HG02885 (cell line): Measurements from ENCODE around the gene PILRB.
"Not testable (repeated sequence)": the region's sequence is repeated elsewhere in the genome, so short reads cannot be mapped to it uniquely, and the experiment has no call there.

Source experiments
- ATAC-seq: cut with Tn5 transposase; IDR thresholded peaks from one replicate; pipeline ENCODE4 v1.9.1; 2021; ENCODE audit warnings: mild to moderate bottlenecking; ENCODE audit not compliant: unreplicated experiment, poor library complexity

Gene PILRB

GRCh38 chr7:100353685-100354330 is 4.1 kb upstream of the PILRB start:
- ATAC-seq = no peak

GRCh38 chr7:100356416-100357068 is 1.4 kb upstream of the PILRB start:
- no peak for ATAC-seq

GRCh38 chr7:100357131-100357561 is 771 bp upstream of the PILRB start:
- ATAC-seq = no peak

- ATAC-seq = no peak
These were observed 918 bp downstream of the PILRB start for GRCh38 chr7:100358857-100359212.

GRCh38 chr7:100360135-100360854 is 2.4 kb downstream of the PILRB start:
- no peak for ATAC-seq

GRCh38 chr7:100363098-100363497 is 5.2 kb downstream of the PILRB start:
- no peak for ATAC-seq

GRCh38 chr7:100363797-100364196 is 5.9 kb downstream of the PILRB start:
- not testable (repeated sequence) for ATAC-seq

GRCh38 chr7:100364480-100364879 is 6.6 kb downstream of the PILRB start:
- ATAC-seq = no peak

- not testable (repeated sequence) for ATAC-seq
These were observed 8.1 kb downstream of the PILRB start for GRCh38 chr7:100365998-100366367.

GRCh38 chr7:100366411-100367250 is 8.7 kb downstream of the PILRB start:
- peak; percentile 37 for ATAC-seq

GRCh38 chr7:100367251-100367620 is 9.3 kb downstream of the PILRB start:
- no peak for ATAC-seq

GRCh38 chr7:100367676-100368613 is 10.0 kb downstream of the PILRB start:
- no peak for ATAC-seq

- ATAC-seq = peak; percentile 67
These were observed 11.2 kb downstream of the PILRB start for GRCh38 chr7:100369105-100369504.

GRCh38 chr7:100370303-100370702 is 12.4 kb downstream of the PILRB start:
- no peak for ATAC-seq

- ATAC-seq = no peak
These were observed 12.8 kb downstream of the PILRB start for GRCh38 chr7:100370746-100371145.

- no peak for ATAC-seq
These were observed 13.7 kb downstream of the PILRB start for GRCh38 chr7:100371561-100372171.

- ATAC-seq = no peak
These were observed 14.3 kb downstream of the PILRB start for GRCh38 chr7:100372256-100372655.

- no peak for ATAC-seq
These were observed 14.8 kb downstream of the PILRB start for GRCh38 chr7:100372694-100373093.

- ATAC-seq = no peak
These were observed 15.4 kb downstream of the PILRB start, which contains the start of gene PILRA for GRCh38 chr7:100373261-100373831. TSS of gene PILRA (plus strand) at chr7:100373487. CDS start at chr7:100373657, 170 bp downstream.
